Fibroblast of the aortic adventitia (primary cell): ENCODE results near the gene R3HDM4. TPM values are rescaled to one million over a fixed set of nuclear protein-coding genes. Genes with fewer than 3 reads are reported as not detected.
"Not testable (repeated sequence)": the region's sequence is repeated elsewhere in the genome, so short reads cannot be mapped to it uniquely, and the experiment has no call there.

Source experiments
- DNase-seq: peaks from one replicate; pipeline ENCODE4 v3.0.0-alpha.2; 2010; ENCODE audit warnings: low read depth
- H3K4me3 ChIP-seq: 2 replicates; pipeline ENCODE4 v1.5.1; 2011; ENCODE audit warnings: low read depth, mild to moderate bottlenecking, control low read depth, low read length, moderate library complexity
- CTCF ChIP-seq: IDR thresholded peaks from 2 replicates; pipeline ENCODE4 v1.5.1; 2011; ENCODE audit warnings: mild to moderate bottlenecking, low read length, control low read depth, inconsistent platforms; ENCODE audit not compliant: insufficient read depth
- total RNA-seq: library from RNA; depleted of rRNA; stranded (reverse); fragments of >200 nt; gene quantifications from 2 replicates; pipeline ENCODE4 v1.2.3, GENCODE V29; 2012; ENCODE audit warnings: low replicate concordance

Gene R3HDM4
- total RNA-seq, 1 donor: 25.8 TPM

DNA sequence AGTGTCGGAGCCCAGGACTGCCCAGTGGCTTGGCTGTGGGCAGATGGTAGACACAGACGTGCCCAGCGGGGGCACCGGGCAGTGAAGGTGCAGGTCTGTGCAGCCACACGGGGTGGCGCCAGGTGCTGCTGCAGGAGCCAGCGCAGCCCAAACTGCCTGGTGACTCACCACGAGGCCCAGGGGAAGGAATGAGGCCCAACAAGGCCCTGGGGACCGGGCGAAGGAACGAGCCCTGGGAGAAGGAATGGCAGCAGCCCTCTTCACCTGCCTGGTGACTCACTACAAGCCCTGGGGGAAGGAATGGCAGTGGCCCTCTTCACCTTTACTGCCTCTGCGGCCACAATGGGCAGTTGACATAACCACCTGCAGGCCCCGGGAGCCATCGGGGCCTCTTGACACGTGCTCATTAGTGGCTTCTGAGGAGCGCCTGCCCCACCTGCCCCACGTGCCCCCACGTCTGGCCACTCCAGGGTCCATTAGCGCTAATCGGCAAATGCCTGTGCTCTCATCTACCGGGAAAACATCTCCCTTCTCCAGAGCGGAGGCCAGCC is 29.3 kb downstream of the R3HDM4 start:
- TF ChIP-seq CTCF: no peak
- no peak overlapping the region for H3K4me3 ChIP-seq
- DNase-seq: no peak

GRCh38 chr19:882871-883497 is 30.0 kb downstream of the R3HDM4 start:
- TF ChIP-seq CTCF: no peak
- no peak for DNase-seq
- no peak overlapping the region for H3K4me3 ChIP-seq

DNA sequence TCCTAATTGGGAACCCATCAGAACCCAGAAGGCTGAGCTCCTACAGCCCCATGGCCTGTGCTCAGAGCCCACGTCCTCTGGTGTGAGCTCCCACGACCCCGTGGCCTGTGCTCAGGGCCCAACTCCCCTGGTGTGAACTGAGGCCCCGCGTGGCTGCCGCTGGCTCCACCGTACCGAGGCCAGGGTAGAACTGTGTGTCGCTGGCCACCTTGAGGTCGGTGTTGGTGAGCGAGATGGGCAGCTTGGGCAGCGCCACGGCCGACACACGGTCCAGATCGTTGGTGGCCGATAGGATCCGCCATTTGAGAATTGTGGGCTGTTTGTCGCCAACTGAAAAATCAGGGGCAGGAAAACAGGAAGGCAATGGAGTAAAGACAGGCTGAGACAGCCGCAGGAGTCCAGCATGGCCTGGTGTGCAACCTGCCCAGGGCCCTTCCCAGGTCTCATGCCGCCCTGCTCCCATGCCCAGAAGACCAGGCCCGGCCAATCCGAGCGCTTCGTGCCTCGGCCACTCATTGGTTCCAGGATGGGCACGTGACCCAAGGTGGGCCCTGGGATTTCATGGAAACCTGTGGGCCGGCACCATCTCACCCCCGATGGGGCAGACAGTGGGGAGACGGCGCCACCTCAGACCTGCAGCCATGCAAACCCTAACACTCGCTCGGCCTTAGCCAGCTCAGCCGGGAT is 31.5 kb downstream of the R3HDM4 start:
- H3K4me3 ChIP-seq: no peak overlapping the region
- DNase-seq: no peak
- TF ChIP-seq CTCF: no peak

DNA sequence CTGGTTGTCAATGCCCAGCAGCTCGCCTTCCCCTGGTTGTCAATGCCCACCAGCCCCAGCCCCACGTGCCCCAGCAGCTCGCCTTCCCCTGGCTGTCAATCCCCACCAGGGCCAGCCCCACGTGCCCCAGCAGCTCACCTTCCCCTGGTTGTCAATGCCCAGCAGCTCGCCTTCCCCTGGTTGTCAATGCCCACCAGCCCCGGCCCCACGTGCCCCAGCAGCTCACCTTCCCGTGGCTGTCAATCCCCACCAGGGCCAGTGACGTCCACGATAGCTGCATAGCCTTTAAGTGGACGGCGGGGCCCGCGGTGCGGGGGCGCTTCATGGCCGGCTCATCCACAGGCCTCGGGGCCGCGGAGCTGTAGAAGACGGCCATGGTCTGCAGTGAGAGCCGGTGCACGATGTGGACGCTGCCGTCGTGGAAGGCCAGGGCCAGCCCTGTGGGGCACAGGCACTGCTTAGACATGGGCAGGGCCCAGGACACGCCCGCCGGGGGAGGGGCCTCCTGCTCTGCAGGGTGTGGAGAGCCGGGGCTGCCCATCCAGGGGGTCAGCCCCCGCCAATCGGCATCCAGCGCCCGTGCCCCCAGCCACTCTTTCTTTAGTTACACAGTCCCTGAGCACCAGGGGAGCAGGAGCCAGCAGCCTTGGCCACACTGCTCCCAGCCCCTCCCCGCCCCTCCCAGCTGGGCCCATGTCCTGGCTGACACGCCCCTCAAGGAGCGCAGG is 33.1 kb downstream of the R3HDM4 start:
- DNase-seq: no peak
- TF ChIP-seq CTCF: no peak

DNA sequence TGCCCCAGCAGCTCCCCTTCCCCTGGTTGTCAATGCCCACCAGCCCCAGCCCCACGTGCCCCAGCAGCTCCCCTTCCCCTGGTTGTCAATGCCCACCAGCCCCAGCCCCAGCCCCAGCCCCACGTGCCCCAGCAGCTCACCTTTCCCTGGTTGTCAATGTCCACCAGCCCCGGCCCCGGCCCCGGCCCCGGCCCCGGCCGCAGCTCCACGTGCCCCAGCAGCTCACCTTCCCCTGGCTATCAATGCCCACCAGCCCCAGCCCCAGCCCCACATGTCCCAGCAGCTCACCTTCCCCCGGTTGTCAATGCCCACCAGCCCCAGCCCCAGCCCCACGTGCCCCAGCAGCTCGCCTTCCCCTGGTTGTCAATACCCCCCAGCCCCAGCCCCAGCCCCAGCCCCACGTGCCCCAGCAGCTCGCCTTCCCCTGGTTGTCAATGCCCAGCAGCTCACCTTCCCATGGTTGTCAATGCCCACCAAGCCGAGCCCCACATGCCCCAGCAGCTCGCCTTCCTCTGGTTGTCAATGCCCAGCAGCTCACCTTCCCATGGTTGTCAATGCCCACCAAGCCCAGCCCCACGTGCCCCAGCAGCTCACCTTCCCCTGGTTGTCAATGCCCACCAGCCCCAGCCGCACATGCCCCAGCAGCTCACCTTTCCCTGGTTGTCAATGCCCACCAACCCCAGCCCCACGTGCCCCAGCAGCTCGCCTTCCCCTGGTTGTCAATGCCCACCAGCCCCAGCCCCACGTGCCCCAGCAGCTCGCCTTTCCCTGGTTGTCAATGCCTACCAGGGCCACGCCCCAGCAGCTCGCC is 34.1 kb downstream of the R3HDM4 start:
- DNase-seq, H3K4me3 ChIP-seq: not testable (repeated sequence)

More for the DNA sequence above, 33.1 kb downstream of the R3HDM4 start:
- H3K4me3 ChIP-seq: no peak overlapping the region

DNA sequence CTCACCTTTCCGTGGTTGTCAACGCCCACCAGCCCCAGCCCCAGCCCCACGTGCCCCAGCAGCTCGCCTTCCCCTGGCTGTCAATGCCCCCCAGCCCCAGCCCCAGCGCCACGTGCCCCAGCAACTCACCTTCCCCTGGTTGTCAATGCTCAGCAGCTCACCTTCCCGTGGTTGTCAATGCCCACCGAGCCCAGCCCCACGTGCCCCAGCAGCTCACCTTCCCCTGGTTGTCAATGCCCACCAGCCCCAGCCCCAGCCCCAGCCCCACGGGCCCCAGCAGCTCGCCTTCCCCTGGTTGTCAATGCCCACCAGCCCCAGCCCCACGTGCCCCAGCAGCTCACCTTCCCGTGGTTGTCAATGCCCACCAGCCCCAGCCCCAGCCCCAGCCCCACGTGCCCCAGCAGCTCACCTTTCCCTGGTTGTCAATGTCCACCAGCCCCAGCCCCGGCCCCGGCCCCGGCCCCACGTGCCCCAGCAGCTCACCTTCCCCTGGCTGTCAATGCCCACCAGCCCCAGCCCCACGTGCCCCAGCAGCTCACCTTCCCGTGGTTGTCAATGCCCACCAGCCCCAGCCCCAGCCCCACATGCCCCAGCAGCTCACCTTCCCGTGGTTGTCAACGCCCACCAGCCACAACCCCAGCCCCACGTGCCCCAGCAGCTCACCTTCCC is 34.9 kb downstream of the R3HDM4 start:
- DNase-seq, H3K4me3 ChIP-seq: not testable (repeated sequence)

GRCh38 chr19:876780-877314 is 36.2 kb downstream of the R3HDM4 start:
- no peak for TF ChIP-seq CTCF
- DNase-seq: no peak
- H3K4me3 ChIP-seq: no peak overlapping the region
